Stimulated activated memory B cell treated with anti-CD40 and anti-IgM and Interleukin-4, amounts not matched to agents 10 μg/mL and 1 μg/mL and 100 μg/mL, for 72 hours (primary cell): ENCODE data around the gene NDUFB8.

Experiments used
- ATAC-seq: fragments of 150-1000 bp; cut with Tn5 transposase; 2 replicates; pipeline ENCODE4 v1.10.0; 2021
- H3K27ac Mint-ChIP-seq: one replicate; pipeline ENCODE4 v1.8.0; 2022; ENCODE audit warnings: mild to moderate bottlenecking, mixed read lengths
- H3K27me3 Mint-ChIP-seq: one replicate; pipeline ENCODE4 v1.8.0; 2022; ENCODE audit warnings: mixed read lengths
- H3K36me3 Mint-ChIP-seq: one replicate; pipeline ENCODE4 v1.8.0; 2022; ENCODE audit warnings: mixed read lengths
- H3K4me1 Mint-ChIP-seq: one replicate; pipeline ENCODE4 v1.8.0; 2022; ENCODE audit warnings: mixed read lengths
- H3K4me3 Mint-ChIP-seq: one replicate; pipeline ENCODE4 v1.8.0; 2022; ENCODE audit warnings: mild to moderate bottlenecking, moderate library complexity, mixed read lengths
- H3K9me3 Mint-ChIP-seq: one replicate; pipeline ENCODE4 v1.8.0; 2022; ENCODE audit warnings: mixed read lengths

NDUFB8 gene

GRCh38 chr10:100522107-100522801 lies 7.4 kb downstream of the NDUFB8 start:
- Mint-ChIP-seq H3K27ac (no peak overlapping the region), H3K36me3 (peaks cover 52% of the 10 kb centered on the region), H3K4me3 (no peak overlapping the region), H3K9me3 (no peaks in the 10 kb centered on the region), H3K27me3 (no peaks in the 10 kb centered on the region), H3K4me1 (no peaks in the 10 kb centered on the region)
- ATAC-seq = no peak

- Mint-ChIP-seq H3K27me3 (no peaks in the 10 kb centered on the region), H3K4me1 (no peaks in the 10 kb centered on the region), H3K27ac (no peak overlapping the region), H3K36me3 (peaks cover 54% of the 10 kb centered on the region), H3K4me3 (no peak overlapping the region), H3K9me3 (no peaks in the 10 kb centered on the region)
- ATAC-seq = no peak
Observed at GRCh38 chr10:100520811-100521210, 8.9 kb downstream of the NDUFB8 start.

GRCh38 chr10:100519311-100520051 lies 10.2 kb downstream of the NDUFB8 start, which contains the start of gene SEC31B:
SEC31B (minus strand) TSS chr10:100519861; CDS start chr10:100516952, 2,909 bp downstream.
- H3K27ac Mint-ChIP-seq = no peak within 1 kb of the TSS
- H3K27me3 Mint-ChIP-seq = no peaks in the 10 kb centered on the region
- peaks cover 46% of the 10 kb centered on the region for H3K36me3 Mint-ChIP-seq
- H3K4me1 Mint-ChIP-seq = no peaks in the 10 kb centered on the region
- H3K4me3 Mint-ChIP-seq = no peak within 1 kb of the TSS
- no peak for ATAC-seq
- no peaks in the 10 kb centered on the region for H3K9me3 Mint-ChIP-seq

DNA sequence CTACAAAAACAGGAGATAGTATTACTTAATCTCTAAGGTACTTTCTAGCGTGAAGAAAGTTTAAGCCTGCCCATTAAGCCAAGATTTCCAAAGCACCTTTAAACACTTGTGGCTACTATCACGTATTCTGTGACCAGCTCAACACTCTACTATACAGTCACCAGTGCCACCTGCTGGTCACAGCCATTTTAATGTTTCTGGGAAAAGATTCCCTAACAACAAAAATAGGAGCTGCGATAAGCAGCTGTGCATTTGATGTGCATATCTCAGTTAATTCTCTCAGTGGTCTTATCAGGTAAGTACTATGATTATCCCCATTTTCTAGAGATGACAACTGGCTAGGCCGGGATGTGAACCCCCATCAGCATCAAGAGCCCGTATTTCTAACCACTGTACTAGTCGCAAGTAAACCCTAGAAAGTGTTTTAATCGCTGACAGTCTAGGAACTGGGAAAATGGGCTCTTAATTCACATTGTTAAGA lies 10.9 kb downstream of the NDUFB8 start:
- no peaks in the 10 kb centered on the region for H3K4me1 Mint-ChIP-seq

DNA sequence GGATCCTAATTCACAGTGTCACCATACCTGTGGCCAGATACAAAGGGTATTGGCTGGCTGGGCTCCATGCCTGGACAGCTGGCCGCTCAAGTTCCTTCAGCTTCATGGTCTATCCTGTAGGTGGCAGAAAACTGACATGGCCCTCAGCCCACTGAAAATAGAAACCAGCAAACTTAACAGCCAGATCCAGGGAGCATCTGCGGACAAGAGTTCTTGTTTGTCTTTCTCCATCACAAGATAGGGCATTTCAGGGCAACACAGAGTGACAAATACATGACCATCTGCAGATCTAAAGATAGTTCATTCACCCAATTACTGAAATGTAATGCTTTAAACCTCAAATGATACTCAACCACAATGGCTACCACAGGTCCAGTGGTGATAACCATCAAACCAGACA lies 12.8 kb downstream of the NDUFB8 start:
- no peak for ATAC-seq
- no peak overlapping the region for H3K4me3 Mint-ChIP-seq
- no peaks in the 10 kb centered on the region for H3K4me1 Mint-ChIP-seq
- H3K9me3 Mint-ChIP-seq = no peaks in the 10 kb centered on the region
- H3K27ac Mint-ChIP-seq = no peak overlapping the region
- H3K27me3 Mint-ChIP-seq = no peaks in the 10 kb centered on the region
- peaks cover 35% of the 10 kb centered on the region for H3K36me3 Mint-ChIP-seq

More for the DNA sequence above, 10.9 kb downstream of the NDUFB8 start:
- H3K27me3 Mint-ChIP-seq = no peaks in the 10 kb centered on the region
- H3K27ac Mint-ChIP-seq = no peak overlapping the region
- peaks cover 39% of the 10 kb centered on the region for H3K36me3 Mint-ChIP-seq
- H3K9me3 Mint-ChIP-seq = no peaks in the 10 kb centered on the region
- no peak for ATAC-seq
- H3K4me3 Mint-ChIP-seq = no peak overlapping the region

GRCh38 chr10:100515612-100516011 lies 14.1 kb downstream of the NDUFB8 start:
- ATAC-seq = no peak
- Mint-ChIP-seq H3K4me1 (no peaks in the 10 kb centered on the region), H3K4me3 (no peak overlapping the region), H3K36me3 (peaks cover 42% of the 10 kb centered on the region), H3K27me3 (no peaks in the 10 kb centered on the region), H3K9me3 (no peaks in the 10 kb centered on the region), H3K27ac (no peak overlapping the region)

GRCh38 chr10:100510533-100511308 lies 18.9 kb downstream of the NDUFB8 start:
- Mint-ChIP-seq H3K36me3 (peaks cover 54% of the 10 kb centered on the region), H3K9me3 (no peaks in the 10 kb centered on the region), H3K4me3 (no peak overlapping the region), H3K27ac (no peak overlapping the region), H3K4me1 (no peaks in the 10 kb centered on the region), H3K27me3 (no peaks in the 10 kb centered on the region)
- ATAC-seq = peak; percentile 16

- H3K9me3 Mint-ChIP-seq = no peaks in the 10 kb centered on the region
- no peak for ATAC-seq
- no peak overlapping the region for H3K27ac Mint-ChIP-seq
- H3K4me1 Mint-ChIP-seq = no peaks in the 10 kb centered on the region
- no peaks in the 10 kb centered on the region for H3K27me3 Mint-ChIP-seq
- peaks cover 63% of the 10 kb centered on the region for H3K36me3 Mint-ChIP-seq
- no peak overlapping the region for H3K4me3 Mint-ChIP-seq
Observed at GRCh38 chr10:100509241-100509840, 20.3 kb downstream of the NDUFB8 start.

- H3K4me1 Mint-ChIP-seq = no peaks in the 10 kb centered on the region
- peak; percentile 45 for ATAC-seq
- H3K4me3 Mint-ChIP-seq = no peak overlapping the region
- H3K9me3 Mint-ChIP-seq = no peaks in the 10 kb centered on the region
- no peak overlapping the region for H3K27ac Mint-ChIP-seq
- H3K27me3 Mint-ChIP-seq = no peaks in the 10 kb centered on the region
- peaks cover 66% of the 10 kb centered on the region for H3K36me3 Mint-ChIP-seq
Observed at GRCh38 chr10:100508691-100509150, 20.9 kb downstream of the NDUFB8 start.

GRCh38 chr10:100508266-100508665 lies 21.4 kb downstream of the NDUFB8 start:
- Mint-ChIP-seq H3K36me3 (peaks cover 66% of the 10 kb centered on the region), H3K27me3 (no peaks in the 10 kb centered on the region), H3K9me3 (no peaks in the 10 kb centered on the region), H3K27ac (no peak overlapping the region), H3K4me1 (no peaks in the 10 kb centered on the region), H3K4me3 (no peak overlapping the region)
- ATAC-seq = no peak

GRCh38 chr10:100507357-100507732 lies 22.3 kb downstream of the NDUFB8 start:
- peaks cover 68% of the 10 kb centered on the region for H3K36me3 Mint-ChIP-seq
- no peaks in the 10 kb centered on the region for H3K9me3 Mint-ChIP-seq
- ATAC-seq = no peak
- no peak overlapping the region for H3K4me3 Mint-ChIP-seq
- no peaks in the 10 kb centered on the region for H3K4me1 Mint-ChIP-seq
- H3K27ac Mint-ChIP-seq = no peak overlapping the region
- no peaks in the 10 kb centered on the region for H3K27me3 Mint-ChIP-seq

DNA sequence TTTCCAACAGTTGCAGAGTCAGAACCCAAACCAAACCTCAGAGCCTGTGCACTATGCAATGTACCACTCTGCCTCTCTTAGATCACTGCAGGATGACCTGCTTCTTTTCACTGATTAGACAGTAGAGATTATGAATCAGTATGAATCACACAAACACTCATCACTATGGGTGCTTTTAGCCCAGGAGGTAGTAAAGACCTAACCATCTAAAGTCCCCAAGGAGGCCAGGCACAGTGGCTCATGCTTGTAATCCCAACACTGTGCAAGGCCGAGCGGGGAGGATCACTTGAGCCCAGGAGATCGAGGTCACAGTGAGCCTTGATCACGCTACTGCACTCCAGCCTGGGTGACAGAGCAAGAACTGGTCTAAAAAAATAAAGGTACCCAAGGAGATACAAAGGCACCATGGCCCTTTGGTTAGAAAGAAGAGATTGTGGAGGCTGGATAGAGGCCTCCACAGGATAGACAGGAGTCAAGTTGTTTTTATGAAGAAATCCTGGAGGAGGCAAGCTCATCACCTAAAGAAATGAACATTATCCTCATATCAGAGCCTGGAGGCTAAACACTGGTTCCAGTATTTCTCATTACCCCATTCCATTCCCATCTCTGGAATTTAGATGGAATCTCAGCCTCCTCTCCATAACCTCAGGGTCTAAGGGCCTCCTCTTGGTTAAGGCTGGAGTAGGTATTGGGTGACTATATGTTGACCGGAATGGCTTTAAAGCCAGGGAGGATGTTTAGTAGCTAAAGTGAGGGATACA lies 22.9 kb downstream of the NDUFB8 start:
- Mint-ChIP-seq H3K27me3 (no peaks in the 10 kb centered on the region), H3K4me3 (no peak overlapping the region)
- ATAC-seq = no peak

GRCh38 chr10:100505164-100505563 lies 24.5 kb downstream of the NDUFB8 start:
- no peak overlapping the region for H3K4me3 Mint-ChIP-seq

More for the DNA sequence above, 22.9 kb downstream of the NDUFB8 start:
- no peak overlapping the region for H3K27ac Mint-ChIP-seq
- peaks cover 69% of the 10 kb centered on the region for H3K36me3 Mint-ChIP-seq
- H3K4me1 Mint-ChIP-seq = no peaks in the 10 kb centered on the region
- no peaks in the 10 kb centered on the region for H3K9me3 Mint-ChIP-seq

DNA sequence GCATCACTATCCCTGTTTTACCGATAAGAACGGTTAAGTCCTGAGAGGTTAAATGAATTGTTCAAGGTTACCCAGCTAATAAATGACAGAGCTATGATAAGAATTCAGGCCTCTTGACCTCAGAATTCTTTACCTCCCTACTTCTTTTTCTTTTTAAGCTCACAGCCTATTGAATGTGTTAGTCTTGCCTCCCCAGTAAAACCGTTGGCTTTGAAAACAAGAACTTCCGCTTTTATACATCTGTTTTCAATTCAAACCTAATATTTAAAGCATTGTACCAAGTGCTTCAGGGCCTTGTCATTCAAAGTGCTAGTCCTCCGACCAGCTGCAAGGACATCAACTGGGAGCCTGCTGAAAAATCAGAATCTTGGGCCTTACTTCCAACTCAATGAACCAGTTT lies 25.6 kb downstream of the NDUFB8 start:
- Mint-ChIP-seq H3K27me3 (no peaks in the 10 kb centered on the region), H3K4me1 (no peaks in the 10 kb centered on the region), H3K4me3 (no peak overlapping the region), H3K9me3 (no peaks in the 10 kb centered on the region), H3K36me3 (peaks cover 73% of the 10 kb centered on the region), H3K27ac (no peak overlapping the region)
- ATAC-seq = no peak

More at GRCh38 chr10:100505164-100505563, 24.5 kb downstream of the NDUFB8 start:
- Mint-ChIP-seq H3K4me1 (no peaks in the 10 kb centered on the region), H3K36me3 (peaks cover 66% of the 10 kb centered on the region), H3K27me3 (no peaks in the 10 kb centered on the region), H3K9me3 (no peaks in the 10 kb centered on the region), H3K27ac (no peak overlapping the region)
- no peak for ATAC-seq
